DOHH2 (cell line): ENCODE measurements around the gene MIAT.

Experiments
- CTCF ChIP-seq: fragments of 200-600 bp; sonication (generic); IDR thresholded peaks from one replicate; pipeline ENCODE4 v1.5.1; 2014; ENCODE audit warnings: antibody characterized with exemption, mild to moderate bottlenecking, low read depth, low read length; ENCODE audit not compliant: poor library complexity, severe bottlenecking
- EZH2phosphoT487 ChIP-seq: fragments of 200-600 bp; sonication (generic); IDR thresholded peaks from 2 replicates; pipeline ENCODE4 v1.6.1; 2017; ENCODE audit warnings: borderline replicate concordance, mild to moderate bottlenecking, antibody characterized with exemption, low read length, moderate library complexity, mixed read lengths

- TF ChIP-seq CTCF (no peak), EZH2phosphoT487 (no peak)
These were observed 58.1 kb downstream of the MIAT start for GRCh38 chr22:26715392-26715936.
